Stimulated activated CD8-positive, alpha-beta memory T cell treated with anti-CD3 and anti-CD28 coated beads, Interleukin-12 subunit alpha, Interleukin-12 subunit beta, amount 100 ng/mL, for 24 hours (primary cell): ENCODE results near the gene GALNT6.

Experiments used
- DNase-seq: peaks from one replicate; pipeline ENCODE4 v3.0.0-alpha.2; 2020; ENCODE audit errors: extremely low read depth

GALNT6 gene

DNA sequence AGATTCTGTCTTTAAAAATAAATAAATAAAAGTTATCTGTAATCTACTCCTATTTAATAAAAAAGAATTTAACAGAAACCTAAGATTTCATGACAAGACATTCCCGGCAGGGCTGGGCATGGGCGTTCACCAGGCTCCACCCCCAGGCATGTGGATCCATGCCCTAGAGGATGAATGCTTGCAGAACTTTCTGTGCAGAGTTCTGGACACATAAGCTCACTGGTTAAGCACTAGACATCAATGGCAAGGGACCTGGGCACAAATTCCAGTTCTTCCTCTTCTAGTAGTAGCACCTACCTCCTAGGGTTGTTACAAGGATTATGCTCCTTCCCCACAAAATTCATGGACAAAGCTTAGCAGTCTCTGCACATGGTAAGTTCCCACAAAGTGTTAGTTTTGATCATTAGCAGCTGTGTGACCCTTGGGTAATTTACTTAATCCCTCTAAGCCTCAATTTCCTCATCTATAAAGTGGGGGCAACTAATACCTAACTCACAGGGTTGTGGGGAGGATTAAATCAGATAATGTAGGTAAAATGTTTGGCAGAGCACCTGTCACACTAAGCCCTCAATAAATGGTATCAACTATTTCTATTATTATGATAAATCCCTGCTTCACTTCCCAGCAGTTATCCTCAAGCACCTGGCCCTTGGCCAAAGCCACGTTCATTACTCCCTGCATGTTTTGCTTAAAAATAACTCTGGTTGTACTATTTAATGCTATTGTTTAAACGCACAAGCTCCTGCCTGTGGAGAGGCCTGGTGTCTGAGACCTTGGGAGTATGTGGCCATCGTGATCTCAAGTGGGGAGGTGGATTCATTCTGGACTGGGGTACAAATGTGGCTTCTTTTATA, 9.8 kb downstream of the GALNT6 start:
- no peak for DNase-seq

DNA sequence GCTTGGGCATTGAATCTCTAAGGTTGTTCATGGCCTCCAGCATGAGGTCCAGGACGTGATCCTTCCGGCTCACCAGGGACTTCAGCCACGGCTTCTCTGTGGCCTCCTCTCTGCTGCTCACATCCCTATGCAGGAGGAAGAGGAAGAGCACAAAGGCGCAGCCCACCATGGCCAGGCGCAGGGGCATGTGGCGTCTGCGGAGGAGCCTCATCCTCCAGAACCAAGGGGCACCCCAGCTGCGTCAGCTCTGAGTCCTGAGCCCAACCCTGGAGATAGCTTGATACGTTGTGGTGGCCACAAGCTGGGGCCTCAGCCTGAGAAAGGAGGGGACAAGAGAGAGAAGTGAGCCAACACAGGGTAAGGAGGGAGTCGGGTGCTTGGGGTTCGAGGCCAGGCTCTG, 11.6 kb downstream of the GALNT6 start:
- no peak for DNase-seq

- no peak for DNase-seq
Measured at GRCh38 chr12:51378749-51379148, 12.5 kb downstream of the GALNT6 start.

DNA sequence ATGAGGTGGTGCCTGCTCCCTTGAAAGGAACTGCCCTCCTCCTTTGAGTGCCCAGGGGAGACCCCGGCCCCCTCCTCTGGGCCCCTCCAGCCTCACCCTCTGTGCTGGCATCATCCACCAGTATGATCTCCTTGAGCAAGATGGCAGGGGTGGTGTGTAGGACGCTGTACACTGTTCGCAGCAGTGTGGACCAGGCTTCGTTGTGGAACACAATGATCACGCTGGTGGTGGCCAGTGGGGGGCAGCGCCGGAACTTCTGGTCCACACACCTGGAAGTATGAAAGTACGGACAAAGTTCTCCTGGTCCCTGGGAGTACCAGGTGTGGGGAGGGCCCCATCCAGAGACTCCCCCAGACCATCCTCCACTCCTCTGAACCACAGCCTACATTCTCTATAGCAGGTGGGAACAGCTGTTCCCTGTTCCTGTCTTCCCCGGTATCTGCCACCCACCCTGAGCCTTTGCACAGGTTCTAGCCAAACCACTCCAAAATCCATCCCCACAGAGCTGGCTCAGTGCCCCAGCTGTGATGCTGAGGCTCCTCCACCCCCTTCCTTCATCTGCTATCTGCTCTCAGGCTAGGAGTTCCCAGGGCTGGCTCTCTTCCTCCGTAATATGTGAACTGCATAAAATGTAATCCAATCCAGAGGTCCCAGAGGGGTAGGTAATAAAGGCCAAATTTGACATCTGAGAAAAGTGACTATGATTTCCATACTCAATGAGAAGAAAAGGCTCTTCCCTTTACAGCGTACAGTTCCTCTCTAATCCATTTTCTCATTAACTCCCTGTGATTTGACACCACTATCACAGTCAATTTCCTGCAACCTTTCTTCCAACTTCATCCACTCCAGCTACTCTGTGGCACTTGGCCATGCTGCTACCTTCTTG, 13.9 kb downstream of the GALNT6 start:
- DNase-seq, result no peak

GRCh38 chr12:51374856-51375255, 16.4 kb downstream of the GALNT6 start:
- no peak for DNase-seq

- DNase-seq, result no peak
Measured at GRCh38 chr12:51374361-51374760, 16.8 kb downstream of the GALNT6 start.

GRCh38 chr12:51373187-51373586, 18.0 kb downstream of the GALNT6 start:
- DNase-seq, result no peak

DNA sequence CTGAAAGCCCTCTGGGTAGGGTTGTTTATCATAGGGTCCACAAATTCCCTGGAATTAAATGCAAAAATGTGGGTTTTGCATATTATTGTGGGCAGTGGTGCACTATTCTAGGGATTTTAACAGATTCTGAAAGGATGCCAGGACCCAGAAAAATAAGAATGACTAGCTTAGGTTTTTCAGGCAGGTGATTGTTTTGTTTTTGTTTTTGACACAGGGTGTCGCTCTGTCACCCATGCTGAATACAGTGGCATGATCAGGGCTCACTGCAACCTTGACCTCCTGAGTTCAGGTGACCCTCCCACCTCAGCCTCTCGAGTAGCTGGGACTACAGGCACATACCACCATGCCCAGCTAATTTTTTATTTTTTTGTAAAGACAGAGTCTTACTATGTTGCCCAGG, 19.2 kb downstream of the GALNT6 start:
- no peak for DNase-seq

DNA sequence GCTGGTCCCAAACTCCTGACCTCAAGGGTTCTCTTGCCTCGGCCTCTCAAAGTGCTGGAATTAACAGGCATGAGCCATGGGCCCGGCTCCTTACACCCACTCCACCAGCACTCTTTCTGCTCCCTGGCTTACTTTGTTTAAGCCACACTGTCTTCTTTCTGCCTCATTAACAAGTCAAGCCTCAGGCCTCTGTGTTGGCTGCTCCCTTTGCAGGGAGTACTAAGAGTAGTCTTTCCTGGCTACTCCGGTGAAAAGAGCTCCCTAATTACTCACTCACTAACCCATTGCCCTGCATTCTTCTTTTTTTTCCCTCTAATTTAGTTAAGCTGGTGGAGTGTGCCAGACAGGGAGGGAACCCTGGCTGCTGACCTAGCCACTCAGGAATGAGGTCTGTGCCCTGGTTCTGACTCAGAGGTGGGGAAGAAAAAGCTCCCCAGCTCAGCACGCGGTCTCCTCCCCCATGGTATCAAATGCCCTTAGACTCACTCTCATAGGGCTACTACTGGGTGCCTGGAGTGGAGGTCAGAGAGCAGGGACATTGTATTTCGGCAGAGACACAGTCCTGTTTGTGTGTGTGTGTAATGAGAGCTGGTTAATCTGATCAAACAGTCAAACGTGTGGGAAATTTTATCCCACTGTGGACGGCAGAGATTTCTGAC, 19.8 kb downstream of the GALNT6 start:
- no peak for DNase-seq

- DNase-seq, result no peak
Measured at GRCh38 chr12:51370667-51371066, 20.5 kb downstream of the GALNT6 start.

DNA sequence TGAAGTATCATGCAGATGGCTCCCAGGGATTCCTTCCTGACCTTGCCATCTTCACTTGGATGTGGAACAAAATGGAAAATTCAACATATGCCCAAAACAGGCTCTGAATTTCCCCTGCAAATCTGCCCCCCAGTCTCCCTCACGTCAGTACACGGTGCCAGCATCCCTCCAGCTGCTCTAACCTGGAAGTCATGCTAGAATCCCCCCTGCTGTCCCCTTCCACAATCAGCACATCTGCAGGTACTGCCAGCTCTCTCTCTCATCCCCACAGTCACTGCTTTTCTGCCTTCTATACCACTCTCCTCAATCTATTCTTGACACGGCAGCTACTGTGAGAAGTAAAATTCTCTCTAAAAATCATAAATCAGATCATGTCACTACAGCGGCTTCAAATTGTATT, 21.6 kb downstream of the GALNT6 start:
- DNase-seq, result no peak

DNA sequence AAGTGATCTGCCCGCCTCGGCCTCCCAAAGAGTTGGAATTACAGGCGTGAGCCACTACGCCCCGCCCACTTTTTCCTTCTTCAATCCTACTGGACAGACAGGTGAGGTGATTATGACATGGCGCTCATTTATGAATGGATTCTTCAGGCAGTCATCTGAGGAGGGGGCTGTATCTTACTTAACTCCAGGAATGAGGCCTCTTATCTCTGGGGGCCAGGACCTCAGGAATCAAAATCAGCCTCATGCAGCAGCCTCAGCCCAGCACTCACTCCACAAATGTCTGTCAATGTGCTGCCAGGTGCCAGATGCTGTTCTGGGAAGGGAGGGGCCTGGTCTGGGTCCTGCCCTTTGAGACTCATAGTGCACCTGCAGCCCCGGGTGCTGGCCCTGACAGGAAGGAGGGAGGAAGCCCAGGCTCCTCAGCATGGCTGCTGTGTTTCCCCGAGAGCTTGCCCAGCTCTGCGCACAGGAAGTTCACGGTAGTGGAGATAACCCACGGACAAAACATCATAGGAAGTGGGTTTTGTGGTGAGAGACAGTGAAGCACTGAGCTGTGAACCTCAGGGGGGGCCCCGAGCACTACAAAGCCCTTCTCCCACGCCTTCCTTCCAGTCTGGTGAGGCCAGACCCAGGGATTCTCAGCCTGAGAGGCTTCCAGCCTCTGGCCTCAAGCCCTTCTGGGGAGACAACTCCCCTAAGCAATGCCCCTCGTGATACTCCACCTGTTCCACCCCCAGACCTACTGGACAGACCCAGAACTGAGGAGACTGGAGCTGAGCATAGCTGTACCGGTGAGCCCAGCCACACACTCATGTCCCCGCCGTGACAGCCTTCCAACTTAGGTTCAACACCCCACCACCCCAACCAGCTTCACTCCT, 22.3 kb downstream of the GALNT6 start:
- DNase-seq, result peak; percentile 56

DNA sequence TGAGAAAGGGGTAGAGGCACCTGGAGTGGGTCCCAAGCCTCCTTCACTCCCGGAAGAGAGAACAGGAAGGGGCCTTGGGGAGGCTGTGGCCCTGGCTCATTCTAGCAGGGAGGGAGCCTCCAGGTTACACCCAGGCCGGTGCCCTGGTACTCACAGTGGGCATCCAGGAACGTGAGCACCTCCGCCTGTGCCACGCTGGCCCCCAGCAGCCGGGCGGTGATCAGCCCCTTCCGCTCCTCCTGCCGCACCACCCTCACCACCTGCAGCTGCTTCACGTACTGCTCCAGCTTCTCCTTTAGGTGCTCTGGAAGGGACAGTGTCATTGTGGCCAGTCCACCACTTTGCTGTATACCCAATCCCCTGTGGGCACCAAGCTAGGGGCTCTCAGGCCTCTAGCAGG, 25.9 kb downstream of the GALNT6 start:
- no peak for DNase-seq

DNA sequence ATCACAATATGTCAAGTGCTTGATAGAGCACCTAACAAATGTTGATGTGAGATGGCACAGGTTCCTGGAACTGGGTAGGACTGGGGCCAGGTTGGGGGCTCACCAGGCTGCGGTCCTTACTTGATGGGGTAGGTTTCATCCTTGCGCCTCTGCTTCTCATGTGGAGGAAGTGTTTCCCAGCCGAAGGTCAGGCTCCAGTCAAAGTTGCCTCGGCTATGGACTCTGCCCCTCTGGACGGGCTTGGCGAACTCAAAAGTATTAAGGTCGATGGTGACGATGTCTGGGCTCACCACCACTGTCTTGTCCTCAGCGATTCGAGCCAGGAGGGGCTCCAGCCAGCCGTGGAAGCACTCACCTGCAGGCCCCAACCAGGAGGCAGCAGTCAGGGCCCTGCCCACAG, 27.2 kb downstream of the GALNT6 start:
- DNase-seq, result no peak

DNA sequence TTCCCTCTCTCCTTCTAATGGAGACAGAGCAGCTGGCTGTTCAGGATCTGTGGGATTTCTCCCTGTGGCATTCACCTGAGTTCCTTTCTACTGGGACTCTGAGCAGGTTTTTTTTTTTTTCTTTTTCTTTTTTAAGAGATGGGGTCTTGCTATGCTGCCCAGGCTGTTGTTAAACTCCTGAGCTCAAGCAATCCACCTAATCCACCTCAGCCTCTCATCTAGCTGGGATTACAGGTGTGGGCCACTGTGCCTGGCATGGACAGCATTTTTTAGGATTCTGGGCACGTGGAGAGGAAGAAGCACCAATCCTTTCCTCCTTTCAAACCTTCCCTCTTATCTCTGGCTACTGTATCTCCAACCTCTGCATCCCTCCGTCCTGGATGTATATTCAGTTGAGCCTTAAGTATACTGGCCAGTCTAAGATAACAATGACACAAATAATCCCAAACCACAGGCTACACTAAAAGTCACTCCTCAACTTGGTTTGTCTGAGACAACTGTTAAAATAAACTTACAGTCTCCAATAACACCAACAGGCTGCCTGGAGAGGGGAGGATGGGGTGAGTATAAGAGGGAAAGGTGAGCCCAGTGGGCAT, 28.4 kb downstream of the GALNT6 start:
- DNase-seq, result no peak

GRCh38 chr12:51362307-51362706, 28.9 kb downstream of the GALNT6 start:
- DNase-seq, result no peak

GRCh38 chr12:51361161-51362016, 29.8 kb downstream of the GALNT6 start:
- DNase-seq, result no peak

GRCh38 chr12:51360315-51360714, 30.9 kb downstream of the GALNT6 start:
- no peak for DNase-seq

- no peak for DNase-seq
Measured at GRCh38 chr12:51359851-51360250, 31.4 kb downstream of the GALNT6 start.

DNA sequence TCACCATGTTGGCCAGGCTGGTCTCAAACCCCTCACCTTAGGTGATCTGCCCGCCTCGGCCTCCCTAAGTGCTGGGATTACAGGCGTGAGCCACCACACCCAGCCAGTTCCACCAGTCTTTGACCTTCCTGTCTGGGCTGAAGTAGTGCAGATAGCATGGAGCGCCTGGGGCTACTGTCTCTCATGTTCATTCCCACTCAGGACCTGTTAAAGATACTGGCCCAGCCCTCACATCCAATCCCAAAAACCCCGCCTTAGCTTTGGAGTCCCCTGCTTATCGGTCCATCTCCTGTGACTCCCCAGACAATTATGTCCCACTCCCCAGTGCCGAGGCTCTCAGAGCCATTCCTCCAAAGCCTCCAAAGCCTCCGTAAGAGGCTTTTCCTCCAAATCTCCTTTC, 32.7 kb downstream of the GALNT6 start:
- no peak for DNase-seq
